AG09309 (cell line): ENCODE data around the gene TSEN2.
"Not testable (repeated sequence)": the region's sequence is repeated elsewhere in the genome, so short reads cannot be mapped to it uniquely, and the experiment has no call there.

Experiments
- DNase-seq: peaks from one replicate; pipeline ENCODE4 v3.0.0-alpha.2; 2010; ENCODE audit warnings: low read depth
- H3K4me3 ChIP-seq: 2 replicates; pipeline ENCODE4 v1.5.1; 2011; ENCODE audit warnings: mild to moderate bottlenecking, low read depth, low read length, moderate library complexity; ENCODE audit not compliant: control insufficient read depth
- TF ChIP-seq, protein P1 (sequence below): IDR thresholded peaks from 2 replicates; pipeline ENCODE4 v1.5.1; 2011; ENCODE audit warnings: mild to moderate bottlenecking, low read depth, low read length, inconsistent platforms; ENCODE audit not compliant: insufficient read depth, control insufficient read depth; ENCODE audit errors: missing control alignments

TSEN2 gene

GRCh38 chr3:12536423-12536822, 52.1 kb downstream of the TSEN2 start:
- H3K4me3 ChIP-seq, result no peak overlapping the region
- no peak for DNase-seq
- TF ChIP-seq, protein P1, sequence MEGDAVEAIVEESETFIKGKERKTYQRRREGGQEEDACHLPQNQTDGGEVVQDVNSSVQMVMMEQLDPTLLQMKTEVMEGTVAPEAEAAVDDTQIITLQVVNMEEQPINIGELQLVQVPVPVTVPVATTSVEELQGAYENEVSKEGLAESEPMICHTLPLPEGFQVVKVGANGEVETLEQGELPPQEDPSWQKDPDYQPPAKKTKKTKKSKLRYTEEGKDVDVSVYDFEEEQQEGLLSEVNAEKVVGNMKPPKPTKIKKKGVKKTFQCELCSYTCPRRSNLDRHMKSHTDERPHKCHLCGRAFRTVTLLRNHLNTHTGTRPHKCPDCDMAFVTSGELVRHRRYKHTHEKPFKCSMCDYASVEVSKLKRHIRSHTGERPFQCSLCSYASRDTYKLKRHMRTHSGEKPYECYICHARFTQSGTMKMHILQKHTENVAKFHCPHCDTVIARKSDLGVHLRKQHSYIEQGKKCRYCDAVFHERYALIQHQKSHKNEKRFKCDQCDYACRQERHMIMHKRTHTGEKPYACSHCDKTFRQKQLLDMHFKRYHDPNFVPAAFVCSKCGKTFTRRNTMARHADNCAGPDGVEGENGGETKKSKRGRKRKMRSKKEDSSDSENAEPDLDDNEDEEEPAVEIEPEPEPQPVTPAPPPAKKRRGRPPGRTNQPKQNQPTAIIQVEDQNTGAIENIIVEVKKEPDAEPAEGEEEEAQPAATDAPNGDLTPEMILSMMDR, result peak; percentile 5

GRCh38 chr3:12541625-12542024, 57.3 kb downstream of the TSEN2 start:
- TF ChIP-seq, protein P1, result peak; percentile 38
- H3K4me3 ChIP-seq, result no peak overlapping the region
- DNase-seq, result no peak

DNA sequence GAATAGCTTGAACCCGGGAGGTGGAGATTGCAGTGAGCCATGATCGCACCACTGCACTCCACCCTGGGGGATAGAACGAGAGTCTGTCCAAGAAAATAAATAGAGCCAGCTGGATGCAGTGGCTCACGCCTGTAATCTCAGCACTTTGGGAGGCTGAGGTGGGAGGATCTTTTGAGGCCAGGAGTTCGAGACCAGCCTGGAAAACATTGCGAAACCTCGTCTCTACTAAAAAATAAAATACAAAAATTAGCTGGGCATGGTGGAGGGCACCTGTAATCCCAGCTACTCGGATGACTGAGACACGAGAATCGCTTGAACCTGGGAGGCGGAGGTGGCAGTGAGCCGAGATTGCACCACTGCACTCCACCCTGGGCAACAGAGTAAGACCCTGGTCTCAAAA, 59.2 kb downstream of the TSEN2 start:
- not testable (repeated sequence) for H3K4me3 ChIP-seq, DNase-seq

DNA sequence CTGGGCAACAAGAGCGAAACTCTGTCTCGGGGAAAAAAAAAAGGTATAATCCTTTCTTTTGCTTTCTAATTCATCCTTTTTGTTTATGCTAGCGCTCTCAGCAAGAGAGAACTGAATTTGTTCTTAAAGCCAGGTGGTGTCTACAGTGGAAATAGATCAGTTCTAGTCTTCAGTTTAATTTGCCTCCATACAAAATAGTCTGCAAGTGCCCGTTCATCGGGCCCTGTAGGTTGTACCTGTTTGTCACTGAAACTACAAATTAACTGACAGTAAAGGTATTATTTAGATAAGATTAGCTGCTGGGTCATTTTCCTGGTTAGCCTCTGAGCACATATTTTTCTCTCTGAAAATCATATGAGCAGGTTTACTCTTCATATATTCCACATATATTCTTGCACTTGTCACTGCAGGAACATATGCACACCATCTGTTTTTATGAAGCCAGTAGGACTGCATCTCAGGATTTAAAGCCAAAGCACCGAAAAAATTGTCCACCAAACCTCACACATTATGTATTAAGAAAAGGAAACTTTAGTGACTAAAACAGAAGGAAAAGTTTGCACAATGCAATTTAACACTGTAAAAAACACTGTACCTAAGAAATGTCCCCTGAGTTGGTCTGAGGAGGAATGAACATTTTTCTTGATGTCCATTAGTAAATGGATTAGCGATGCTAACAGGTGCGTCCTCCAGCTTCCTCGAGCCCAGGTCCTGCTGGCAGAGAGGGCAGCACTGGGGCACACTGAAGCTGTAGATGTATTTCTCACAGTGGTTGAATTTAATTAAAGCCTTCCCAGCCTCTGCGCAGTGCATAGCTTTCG, 60.6 kb downstream of the TSEN2 start:
- TF ChIP-seq, protein P1, result no peak
- no peak overlapping the region for H3K4me3 ChIP-seq
- no peak for DNase-seq

GRCh38 chr3:12545473-12545791, 61.2 kb downstream of the TSEN2 start, which contains the start of gene MKRN2OS:
Gene MKRN2OS, minus strand, starts transcription at chr3:12545499. Its CDS starts 35 bp downstream, at chr3:12545464.
- no peak within 1 kb of the TSS for H3K4me3 ChIP-seq
- TF ChIP-seq, protein P1, result no peak
- DNase-seq, result no peak

DNA sequence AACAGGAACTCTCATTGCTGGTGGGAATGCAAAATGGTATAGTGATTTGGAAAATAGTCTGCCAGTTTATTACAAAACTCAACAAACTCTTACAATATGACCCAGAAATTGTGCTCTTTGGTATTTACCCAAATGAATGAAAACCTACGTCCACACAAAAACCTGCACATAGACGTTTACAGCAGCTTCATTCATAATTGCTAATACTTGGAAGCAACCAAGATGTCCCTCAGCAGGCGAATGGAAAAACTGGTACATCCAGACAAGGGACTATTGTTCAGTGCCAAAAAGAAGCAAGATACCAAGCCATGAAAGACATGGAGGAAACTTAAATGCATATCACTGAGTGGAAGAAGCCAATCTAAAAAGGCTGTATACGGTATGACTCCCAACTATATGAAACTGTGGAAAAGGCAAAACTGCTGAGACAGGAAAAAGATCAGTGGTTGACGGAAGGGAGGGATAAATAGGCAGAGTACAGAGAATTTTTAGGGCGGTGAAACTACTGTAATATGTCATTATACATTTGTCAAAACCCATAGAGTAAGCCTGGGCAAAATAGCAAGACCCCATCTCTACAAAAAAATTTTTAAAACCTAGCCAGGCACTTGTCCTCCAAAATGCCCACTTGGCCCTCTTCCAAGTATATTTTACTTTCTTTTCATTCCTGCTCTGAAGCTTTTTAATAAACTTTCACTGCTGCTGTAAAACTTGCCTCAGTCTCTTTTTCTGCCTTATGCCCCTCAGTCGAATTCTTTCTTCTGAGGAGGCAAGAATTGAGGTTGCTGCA, 65.9 kb downstream of the TSEN2 start:
- TF ChIP-seq, protein P1, result no peak
- DNase-seq, result no peak
- no peak overlapping the region for H3K4me3 ChIP-seq

- TF ChIP-seq, protein P1, result no peak
- DNase-seq, result no peak
- peak overlapping the region; percentile 45 for H3K4me3 ChIP-seq
Observed at GRCh38 chr3:12553921-12554391, 69.7 kb downstream of the TSEN2 start.
